D721Med (cell line): ENCODE data around the gene TRMT1L.

Experiments used
- DNase-seq: peaks from one replicate; pipeline ENCODE4 v3.0.0; 2011; ENCODE audit warnings: low spot score; ENCODE audit not compliant: insufficient read length
- FAIRE-seq: peaks from 2 replicates; lab custom pipeline; 2011; peaks lifted over from hg19 to GRCh38; lab: Jason Lieb, UNC
- TF ChIP-seq, protein P1 (sequence below): IDR thresholded peaks from 2 replicates; pipeline ENCODE4 v1.5.1; 2012; ENCODE audit warnings: mild to moderate bottlenecking, control low read depth; ENCODE audit not compliant: insufficient read depth; ENCODE audit errors: missing control alignments

Gene TRMT1L

DNA sequence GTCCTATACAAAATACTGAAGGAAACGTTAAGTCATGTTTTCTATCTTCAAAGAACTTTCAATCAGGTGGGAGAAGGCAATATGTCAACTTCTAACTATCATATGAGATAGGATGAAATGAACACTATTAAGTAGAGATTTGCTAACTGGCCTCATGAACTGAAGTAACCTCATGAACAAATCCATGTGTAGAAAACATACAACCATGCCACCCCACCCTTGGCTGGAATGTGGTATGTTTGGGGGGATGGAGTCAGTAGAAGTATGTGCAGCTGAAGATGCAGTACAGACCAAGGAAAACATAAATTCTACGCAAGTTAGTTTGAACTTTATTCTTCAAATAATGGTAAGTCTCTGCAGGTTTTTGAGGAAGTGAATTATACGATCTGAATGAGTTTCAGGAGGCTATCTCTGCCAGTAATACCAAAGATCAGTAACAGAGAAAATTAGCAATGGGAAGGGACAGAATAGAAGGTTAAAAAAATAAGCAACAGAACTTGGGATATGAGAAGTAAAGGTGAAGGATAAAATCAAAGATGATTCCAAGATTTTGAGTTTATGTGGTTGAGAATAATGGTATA lies 4.5 kb downstream of the TRMT1L start:
- DNase-seq (no peak), FAIRE-seq (peak; percentile 90)
- TF ChIP-seq, protein P1, sequence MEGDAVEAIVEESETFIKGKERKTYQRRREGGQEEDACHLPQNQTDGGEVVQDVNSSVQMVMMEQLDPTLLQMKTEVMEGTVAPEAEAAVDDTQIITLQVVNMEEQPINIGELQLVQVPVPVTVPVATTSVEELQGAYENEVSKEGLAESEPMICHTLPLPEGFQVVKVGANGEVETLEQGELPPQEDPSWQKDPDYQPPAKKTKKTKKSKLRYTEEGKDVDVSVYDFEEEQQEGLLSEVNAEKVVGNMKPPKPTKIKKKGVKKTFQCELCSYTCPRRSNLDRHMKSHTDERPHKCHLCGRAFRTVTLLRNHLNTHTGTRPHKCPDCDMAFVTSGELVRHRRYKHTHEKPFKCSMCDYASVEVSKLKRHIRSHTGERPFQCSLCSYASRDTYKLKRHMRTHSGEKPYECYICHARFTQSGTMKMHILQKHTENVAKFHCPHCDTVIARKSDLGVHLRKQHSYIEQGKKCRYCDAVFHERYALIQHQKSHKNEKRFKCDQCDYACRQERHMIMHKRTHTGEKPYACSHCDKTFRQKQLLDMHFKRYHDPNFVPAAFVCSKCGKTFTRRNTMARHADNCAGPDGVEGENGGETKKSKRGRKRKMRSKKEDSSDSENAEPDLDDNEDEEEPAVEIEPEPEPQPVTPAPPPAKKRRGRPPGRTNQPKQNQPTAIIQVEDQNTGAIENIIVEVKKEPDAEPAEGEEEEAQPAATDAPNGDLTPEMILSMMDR = no peak

DNA sequence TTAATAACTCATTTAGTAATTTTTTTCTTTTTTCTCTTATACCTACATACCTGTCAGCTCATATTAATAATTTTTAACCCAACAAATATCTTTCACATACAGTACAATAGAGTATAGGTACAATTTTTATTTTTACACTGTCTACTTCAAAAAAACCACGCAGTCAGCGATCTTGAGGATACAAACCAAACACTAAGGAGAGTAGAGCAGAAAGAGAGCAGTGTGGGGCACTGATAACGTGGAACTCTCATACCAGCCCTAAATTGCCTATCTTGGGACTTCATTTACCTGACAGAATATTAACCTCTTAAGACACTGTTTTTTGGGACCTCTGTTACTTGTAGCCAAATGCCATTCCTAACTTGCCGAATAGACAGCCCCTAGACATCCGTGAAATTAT lies 5.5 kb downstream of the TRMT1L start:
- FAIRE-seq = peak; percentile 35
- no peak for DNase-seq

DNA sequence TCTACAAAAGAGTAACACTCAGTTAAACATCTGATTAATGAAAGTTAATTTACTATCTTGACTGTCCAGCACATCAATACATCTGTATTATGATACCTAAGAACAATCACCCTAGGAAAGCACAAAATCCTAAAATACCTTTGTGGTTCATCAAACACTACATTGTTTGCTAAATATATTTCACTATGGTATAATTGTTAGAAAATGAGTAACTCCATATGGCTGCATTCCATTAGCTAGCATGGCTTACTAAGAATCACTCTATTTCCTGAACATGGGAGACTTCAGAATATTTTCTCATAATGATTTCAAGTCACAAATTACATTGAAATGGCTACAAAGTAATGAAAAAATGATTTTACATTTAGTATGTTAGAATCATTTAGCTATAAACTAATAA lies 12.5 kb downstream of the TRMT1L start:
- FAIRE-seq (no peak), DNase-seq (no peak)
- TF ChIP-seq, protein P1 = no peak

More for the DNA sequence above, 5.5 kb downstream of the TRMT1L start:
- TF ChIP-seq, protein P1 = no peak

DNA sequence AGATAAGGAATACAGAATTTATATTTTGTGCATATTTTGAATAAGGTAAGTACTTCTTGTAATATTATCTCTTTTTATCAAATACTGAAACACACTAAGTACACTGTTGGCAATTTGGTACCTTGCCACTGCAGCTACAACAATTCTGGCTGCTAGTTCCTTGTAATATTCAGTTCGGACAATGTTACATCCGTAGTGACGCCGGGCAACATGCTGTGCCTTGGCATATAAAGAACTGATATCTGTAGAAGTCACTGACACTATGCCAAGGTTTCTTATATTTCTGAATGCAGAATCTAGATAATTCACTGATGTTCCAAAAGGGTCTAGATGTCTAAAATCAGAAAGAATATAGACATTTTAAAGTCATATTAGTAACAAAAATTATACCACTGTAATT lies 17.5 kb downstream of the TRMT1L start:
- no peak for DNase-seq
- FAIRE-seq = peak; percentile 29
- TF ChIP-seq, protein P1 = no peak

DNA sequence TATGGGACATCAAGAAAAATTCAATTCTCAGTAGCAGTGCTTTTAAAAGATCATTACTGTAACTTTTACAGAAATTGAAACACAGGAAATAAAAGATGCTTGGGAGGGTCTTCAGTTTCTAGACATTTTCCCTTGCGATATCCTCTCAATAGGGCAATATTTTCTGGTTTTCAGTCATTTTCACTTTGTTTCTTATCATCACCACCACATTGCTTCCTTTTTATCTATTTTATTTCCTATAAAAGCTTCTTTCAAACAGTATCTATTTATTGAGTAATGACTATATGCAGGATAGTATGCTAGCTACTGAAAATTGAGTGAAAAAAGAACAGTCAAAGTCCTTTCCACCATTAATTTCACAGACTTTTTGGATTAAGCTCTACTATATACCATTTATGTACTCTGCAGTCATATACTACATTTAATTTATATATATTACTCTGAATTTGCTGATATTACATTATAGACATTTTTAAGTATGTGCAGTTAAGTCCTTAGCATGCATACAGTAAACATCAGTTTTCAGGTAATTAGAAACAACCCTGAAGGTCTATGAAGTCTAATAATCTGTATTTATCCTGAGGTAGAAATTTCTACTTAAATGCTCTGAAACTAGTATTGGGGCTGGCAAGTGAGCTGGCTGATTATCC lies 18.7 kb downstream of the TRMT1L start:
- FAIRE-seq (no peak), DNase-seq (no peak)
- TF ChIP-seq, protein P1 = no peak

DNA sequence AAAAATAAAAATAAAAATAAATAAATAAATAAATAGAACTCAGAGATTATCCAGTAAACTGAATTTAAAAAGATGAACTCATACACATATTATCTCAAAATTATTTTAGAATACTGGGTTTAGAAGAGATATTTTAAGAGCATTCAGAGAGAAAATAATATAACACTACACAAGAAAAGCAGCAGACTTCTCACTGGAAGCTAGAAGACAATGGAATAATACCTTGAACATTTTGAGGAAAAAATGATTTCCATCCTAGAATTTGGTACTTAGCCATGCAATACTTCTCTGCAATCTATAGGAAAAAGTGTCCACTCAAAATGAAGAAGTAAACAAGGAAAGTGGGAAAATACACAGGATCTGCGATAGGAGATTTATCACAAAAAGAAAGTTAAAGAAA lies 24.2 kb downstream of the TRMT1L start:
- TF ChIP-seq, protein P1 = no peak
- peak; percentile 11 for FAIRE-seq
- no peak for DNase-seq

DNA sequence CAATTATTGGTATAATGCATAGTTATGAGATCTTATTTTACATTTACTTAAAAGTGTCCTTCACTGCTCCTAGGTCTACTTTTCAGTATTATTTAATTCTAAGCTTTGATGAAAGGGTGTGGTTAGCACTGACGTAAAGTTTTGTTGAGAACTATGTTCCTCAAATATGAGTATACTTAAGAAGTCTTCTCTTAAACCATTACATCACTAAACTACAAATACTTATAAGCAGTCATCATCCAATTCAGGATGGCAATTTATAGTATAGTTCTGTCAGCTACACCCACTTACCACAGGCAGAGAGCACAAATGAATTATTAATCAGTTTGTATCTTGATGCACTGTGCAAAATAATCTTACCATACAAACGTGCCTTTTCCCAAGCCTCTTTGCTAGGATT lies 27.0 kb downstream of the TRMT1L start:
- FAIRE-seq = peak; percentile 29
- no peak for DNase-seq
- TF ChIP-seq, protein P1 = no peak
